PC-3 (cell line): ENCODE measurements around the gene PTOV1. TPM values are rescaled to one million over a fixed set of nuclear protein-coding genes. Genes with fewer than 3 reads are reported as not detected.

ENCODE experiments used
- ATAC-seq: fragments of 200-7000 bp; cut with Tn5 transposase; 2 replicates; pipeline ENCODE4 v1.9.1; 2020; ENCODE audit warnings: mild to moderate bottlenecking, moderate library complexity
- BruUV-seq: library from RNA; stranded (reverse); fragments of 400-500 nt; replicated peaks from 2 replicates; lab custom pipeline; 2021; lab: Mats Ljungman, UMichigan
- CTCF ChIA-PET: fragments of 300-600 bp; sonication (Branson Sonifier 250); formaldehyde crosslinking; loops from one replicate; lab custom pipeline; 2022; ENCODE audit warnings: antibody characterized with exemption; lab: Charles Lee
- POLR2A ChIA-PET: fragments of 300-600 bp; sonication (Branson Sonifier 250); formaldehyde crosslinking; loops from one replicate; lab custom pipeline; 2022; ENCODE audit warnings: antibody characterized with exemption; ENCODE audit not compliant: unreplicated experiment; lab: Charles Lee
- DNase-seq: peaks from one replicate; pipeline ENCODE4 v3.0.0-alpha.2; 2015
- H2AFZ ChIP-seq: fragments of 300-600 bp; sonication (generic); 2 replicates; pipeline ENCODE4 v1.6.0; 2016; ENCODE audit warnings: antibody characterized with exemption, low read length
- H3F3A ChIP-seq: fragments of 300-600 bp; sonication (generic); one replicate; pipeline ENCODE4 v1.6.0; 2017; ENCODE audit warnings: antibody characterized with exemption, low read length, control low read depth, mild to moderate bottlenecking; ENCODE audit not compliant: unreplicated experiment
- H3K27ac ChIP-seq: fragments of 300-600 bp; sonication (generic); 2 replicates; pipeline ENCODE4 v1.5.1; 2016; ENCODE audit warnings: mild to moderate bottlenecking, low read length
- H3K27me3 ChIP-seq: fragments of 300-600 bp; sonication (generic); 2 replicates; pipeline ENCODE4 v1.6.1; 2016; ENCODE audit warnings: low read length, mixed read lengths
- H3K36me3 ChIP-seq: fragments of 300-600 bp; sonication (generic); 2 replicates; pipeline ENCODE4 v1.6.1; 2016; ENCODE audit warnings: low read depth, mixed run types, low read length, mixed read lengths
- H3K4me1 ChIP-seq: fragments of 300-600 bp; sonication (generic); 2 replicates; pipeline ENCODE4 v1.5.1; 2016; ENCODE audit warnings: low read length; ENCODE audit not compliant: insufficient read depth
- H3K4me2 ChIP-seq: fragments of 300-600 bp; sonication (generic); 2 replicates; pipeline ENCODE4 v1.6.0; 2016; ENCODE audit warnings: low read length
- H3K4me3 ChIP-seq: fragments of 300-600 bp; sonication (generic); 2 replicates; pipeline ENCODE4 v1.5.1; 2016; ENCODE audit warnings: mild to moderate bottlenecking, low read length, mixed read lengths
- H3K79me2 ChIP-seq: fragments of 300-600 bp; sonication (generic); 2 replicates; pipeline ENCODE4 v1.6.1; 2017; ENCODE audit warnings: low read length, mixed read lengths
- H3K9ac ChIP-seq: fragments of 300-600 bp; sonication (generic); 2 replicates; pipeline ENCODE4 v1.6.0; 2016; ENCODE audit warnings: mild to moderate bottlenecking, low read length
- H3K9me2 ChIP-seq: fragments of 300-600 bp; sonication (generic); replicated peaks from 2 replicates; pipeline ENCODE4 v1.6.1; 2016; ENCODE audit warnings: mixed run types, low read length, mixed read lengths
- H3K9me3 ChIP-seq: fragments of 300-600 bp; sonication (generic); 2 replicates; pipeline ENCODE4 v1.6.1; 2016; ENCODE audit warnings: low read length, mixed read lengths
- H4K20me1 ChIP-seq: fragments of 300-600 bp; sonication (generic); 2 replicates; pipeline ENCODE4 v1.6.1; 2016; ENCODE audit warnings: low read length, mixed read lengths
- EZH2 ChIP-seq: fragments of 300-600 bp; sonication (generic); IDR thresholded peaks from one replicate; pipeline ENCODE4 v1.6.1; 2017; ENCODE audit warnings: antibody characterized with exemption, mild to moderate bottlenecking, low read length; ENCODE audit not compliant: unreplicated experiment
- EZH2phosphoT487 ChIP-seq: fragments of 300-600 bp; sonication (generic); IDR thresholded peaks from 2 replicates; pipeline ENCODE4 v1.6.1; 2018; ENCODE audit warnings: mild to moderate bottlenecking, antibody characterized with exemption, low read length, borderline replicate concordance
- intact Hi-C: fragments of 100-400 bp; cut with micrococcal nuclease; formaldehyde crosslinking; loops from 2 replicates; pipeline ENCODE4 v1.9.0; 2023
- total RNA-seq: library from RNA; depleted of rRNA; stranded (reverse); fragments of >200 nt; gene quantifications from 2 replicates; pipeline ENCODE4 v1.2.3, GENCODE V29; 2014
- TF ChIP-seq, protein P1 (sequence below): fragments of 300-600 bp; sonication (generic); conservative IDR thresholded peaks from 2 replicates; pipeline ENCODE4 v1.5.1; 2017; ENCODE audit warnings: antibody characterized with exemption, low read depth, mild to moderate bottlenecking, low read length

PTOV1 gene
- total RNA-seq, 1 experiment from 2014 or later = 148 TPM

DNA sequence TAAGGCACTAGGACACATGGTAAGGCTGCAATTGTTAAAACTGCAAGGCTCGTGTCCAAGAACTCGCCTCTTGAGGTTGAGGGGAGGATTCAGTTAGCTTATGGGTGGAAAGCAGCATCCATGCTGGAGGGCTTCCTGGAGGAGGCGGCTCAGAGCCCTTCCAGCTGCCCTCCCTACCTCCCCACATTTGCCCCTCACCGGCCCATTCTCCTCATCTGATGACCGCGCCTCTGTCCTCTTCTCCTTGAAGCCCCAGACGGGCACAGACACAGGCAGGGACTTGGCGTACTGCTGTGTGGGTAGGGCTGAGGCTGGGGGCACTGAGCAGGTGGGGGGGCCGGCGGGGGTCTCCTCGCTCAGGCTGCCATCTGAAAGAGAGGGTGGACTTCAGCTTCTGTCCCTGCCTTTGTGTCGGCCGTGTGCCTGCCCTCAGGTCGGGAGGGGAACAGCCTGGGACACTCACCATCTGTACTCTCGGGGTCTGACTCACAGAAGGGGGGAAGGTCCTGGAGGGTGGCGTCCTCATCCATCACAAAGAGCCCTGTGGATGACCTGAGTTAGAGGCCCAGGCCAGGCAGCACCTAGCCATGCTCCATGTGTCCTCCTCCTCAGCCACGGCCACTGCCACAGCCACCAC, 20.5 kb downstream of the PTOV1 start:
- Histone ChIP-seq H3K4me1 (peaks cover 30% of the 10 kb centered on the region), H3K9me2 (no peaks in the 10 kb centered on the region), H3K4me3 (no peak overlapping the region), H3K79me2 (peaks cover 34% of the 10 kb centered on the region), H3K27me3 (no peaks in the 10 kb centered on the region), H3F3A (no peaks in the 10 kb centered on the region), H3K9ac (no peak overlapping the region), H2AFZ (no peak overlapping the region), H3K4me2 (no peak overlapping the region), H3K36me3 (0 out of 2 replicates have a peak, but pooled peaks cover 7% of the 10 kb centered on the region), H3K9me3 (no peaks in the 10 kb centered on the region), H4K20me1 (no peaks in the 10 kb centered on the region), H3K27ac (no peak overlapping the region)
- ChIA-PET POLR2A (no interaction called here), CTCF (no interaction called here)
- TF ChIP-seq EZH2phosphoT487 (no peak), EZH2 (no peak)
- TF ChIP-seq, protein P1, sequence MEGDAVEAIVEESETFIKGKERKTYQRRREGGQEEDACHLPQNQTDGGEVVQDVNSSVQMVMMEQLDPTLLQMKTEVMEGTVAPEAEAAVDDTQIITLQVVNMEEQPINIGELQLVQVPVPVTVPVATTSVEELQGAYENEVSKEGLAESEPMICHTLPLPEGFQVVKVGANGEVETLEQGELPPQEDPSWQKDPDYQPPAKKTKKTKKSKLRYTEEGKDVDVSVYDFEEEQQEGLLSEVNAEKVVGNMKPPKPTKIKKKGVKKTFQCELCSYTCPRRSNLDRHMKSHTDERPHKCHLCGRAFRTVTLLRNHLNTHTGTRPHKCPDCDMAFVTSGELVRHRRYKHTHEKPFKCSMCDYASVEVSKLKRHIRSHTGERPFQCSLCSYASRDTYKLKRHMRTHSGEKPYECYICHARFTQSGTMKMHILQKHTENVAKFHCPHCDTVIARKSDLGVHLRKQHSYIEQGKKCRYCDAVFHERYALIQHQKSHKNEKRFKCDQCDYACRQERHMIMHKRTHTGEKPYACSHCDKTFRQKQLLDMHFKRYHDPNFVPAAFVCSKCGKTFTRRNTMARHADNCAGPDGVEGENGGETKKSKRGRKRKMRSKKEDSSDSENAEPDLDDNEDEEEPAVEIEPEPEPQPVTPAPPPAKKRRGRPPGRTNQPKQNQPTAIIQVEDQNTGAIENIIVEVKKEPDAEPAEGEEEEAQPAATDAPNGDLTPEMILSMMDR = no peak
- no peak for DNase-seq
- BruUV-seq = no TSS peak
- no peak for ATAC-seq
- intact Hi-C loops = no loop called here

- Histone ChIP-seq H3K79me2 (peaks cover 29% of the 10 kb centered on the region), H3K9me3 (no peaks in the 10 kb centered on the region)
- TF ChIP-seq EZH2 = no peak
- TF ChIP-seq, protein P1 = no peak
- no peak for TF ChIP-seq EZH2phosphoT487
Observed at GRCh38 chr19:49872245-49873128, 21.5 kb downstream of the PTOV1 start.

More at GRCh38 chr19:49872245-49873128, 21.5 kb downstream of the PTOV1 start:
- Histone ChIP-seq H3K4me2 (no peak overlapping the region), H3K4me1 (peaks cover 28% of the 10 kb centered on the region), H3K27me3 (no peaks in the 10 kb centered on the region), H3K36me3 (0 out of 2 replicates have a peak, but pooled peaks cover 7% of the 10 kb centered on the region), H3F3A (no peaks in the 10 kb centered on the region), H3K4me3 (no peak overlapping the region), H4K20me1 (no peaks in the 10 kb centered on the region), H3K9me2 (no peaks in the 10 kb centered on the region), H2AFZ (no peak overlapping the region), H3K27ac (no peak overlapping the region), H3K9ac (no peak overlapping the region)
- ATAC-seq = no peak
- ChIA-PET POLR2A (no interaction called here), CTCF (no interaction called here)
- no TSS peak for BruUV-seq
- no peak for DNase-seq
- intact Hi-C loops = no loop called here
